Sciatic nerve (tissue), 2 donors: ENCODE results near the gene CAMK1. TPM values are rescaled to one million over a fixed set of nuclear protein-coding genes. Genes with fewer than 3 reads are reported as not detected.
"Not testable (repeated sequence)": the region's sequence is repeated elsewhere in the genome, so short reads cannot be mapped to it uniquely, and the experiment has no call there.

Experiments used
- ATAC-seq: fragments of 200-7000 bp; cut with Tn5 transposase; one replicate; pipeline ENCODE4 v1.9.1; 2020; ENCODE audit warnings: mild to moderate bottlenecking, moderate library complexity
- DNase-seq: peaks from one replicate; pipeline ENCODE4 v3.0.0-alpha.2; 2020; ENCODE audit warnings: low spot score
- intact Hi-C: fragments of 100-400 bp; cut with DNase I; formaldehyde crosslinking; loops from one replicate; pipeline ENCODE4 v1.14.2; 2022
- total RNA-seq: library from RNA; stranded (reverse); fragmentation: NEBNext Ultra II Directional; extraction: Animal tissue kit (Norgen Biotek cat#: 25700); gene quantifications from one replicate; pipeline ENCODE4 v1.2.1, GENCODE V29; 2021
- donor health status: DM: no; HTN: no; CAD: no.
- donor health status: DM: no; HTN: no; CAD: no.

Gene CAMK1
- total RNA-seq, 1 donor from 2014 or later: 26.9 TPM

GRCh38 chr3:9779075-9779593 is 9.4 kb upstream of the CAMK1 start:
- ATAC-seq (no peak), DNase-seq (no peak)
- intact Hi-C loops: no loop called here

GRCh38 chr3:9778143-9779074 is 8.7 kb upstream of the CAMK1 start:
- no peak for DNase-seq
- ATAC-seq: peak; percentile 50
- intact Hi-C loops: no loop called here

- ATAC-seq: no peak
- intact Hi-C loops: no loop called here
- no peak for DNase-seq
Measured at GRCh38 chr3:9777694-9778021, 7.9 kb upstream of the CAMK1 start.

- DNase-seq: no peak
- intact Hi-C loops: no loop called here
- ATAC-seq: no peak
Measured at GRCh38 chr3:9776896-9777693, 7.3 kb upstream of the CAMK1 start.

- ATAC-seq, DNase-seq, intact Hi-C loops: not testable (repeated sequence)
Measured at GRCh38 chr3:9771007-9771406, 1.3 kb upstream of the CAMK1 start.

GRCh38 chr3:9770276-9770812 is 597 bp upstream of the CAMK1 start:
- ATAC-seq: peak; percentile 75
- intact Hi-C loops: no loop called here
- DNase-seq: peak; percentile 95

GRCh38 chr3:9769012-9769411 is 735 bp downstream of the CAMK1 start:
- peak; percentile 3 for ATAC-seq
- intact Hi-C loops: no loop called here

GRCh38 chr3:9768141-9768775 is 1.5 kb downstream of the CAMK1 start:
- intact Hi-C loops: no loop called here
- DNase-seq: no peak
- no peak for ATAC-seq

More at GRCh38 chr3:9769012-9769411, 735 bp downstream of the CAMK1 start:
- DNase-seq: no peak

- DNase-seq: no peak
- intact Hi-C loops: no loop called here
- ATAC-seq: no peak
Measured at GRCh38 chr3:9767418-9767817, 2.3 kb downstream of the CAMK1 start.

- DNase-seq (no peak), ATAC-seq (no peak)
Measured at GRCh38 chr3:9765865-9766264, 3.9 kb downstream of the CAMK1 start.

GRCh38 chr3:9762871-9763270 is 6.9 kb downstream of the CAMK1 start:
- intact Hi-C loops: no loop called here
- ATAC-seq: no peak
- DNase-seq: no peak

More at GRCh38 chr3:9765865-9766264, 3.9 kb downstream of the CAMK1 start:
- intact Hi-C loops: no loop called here

- DNase-seq: no peak
- ATAC-seq: no peak
- intact Hi-C loops: no loop called here
Measured at GRCh38 chr3:9761919-9762318, 7.8 kb downstream of the CAMK1 start.

- ATAC-seq (no peak), DNase-seq (no peak)
- intact Hi-C loops: no loop called here
Measured at GRCh38 chr3:9760779-9761505, 8.8 kb downstream of the CAMK1 start.

- intact Hi-C loops: no loop called here
- no peak for ATAC-seq
Measured at GRCh38 chr3:9757427-9757826, 12.3 kb downstream of the CAMK1 start.

GRCh38 chr3:9754678-9755077 is 15.1 kb downstream of the CAMK1 start:
- intact Hi-C loops: no loop called here

More at GRCh38 chr3:9757427-9757826, 12.3 kb downstream of the CAMK1 start:
- DNase-seq: no peak

GRCh38 chr3:9750556-9751411 is 19.0 kb downstream of the CAMK1 start:
- intact Hi-C loops: no loop called here
- ATAC-seq: no peak

More at GRCh38 chr3:9754678-9755077, 15.1 kb downstream of the CAMK1 start:
- DNase-seq (no peak), ATAC-seq (no peak)

More at GRCh38 chr3:9750556-9751411, 19.0 kb downstream of the CAMK1 start:
- no peak for DNase-seq
